Measurements from ENCODE around the gene TTC9C. TPM values are rescaled to one million over a fixed set of nuclear protein-coding genes. Genes with fewer than 3 reads are reported as not detected.
"Not testable (repeated sequence)": the region's sequence is repeated elsewhere in the genome, so short reads cannot be mapped to it uniquely, and the experiment has no call there.

Gene TTC9C
- total RNA-seq, 1 donor from 2014 or later = 13.5 TPM

- ATAC-seq = no peak
Measured at GRCh38 chr11:62752177-62752785, 24.0 kb downstream of the TTC9C start.

DNA sequence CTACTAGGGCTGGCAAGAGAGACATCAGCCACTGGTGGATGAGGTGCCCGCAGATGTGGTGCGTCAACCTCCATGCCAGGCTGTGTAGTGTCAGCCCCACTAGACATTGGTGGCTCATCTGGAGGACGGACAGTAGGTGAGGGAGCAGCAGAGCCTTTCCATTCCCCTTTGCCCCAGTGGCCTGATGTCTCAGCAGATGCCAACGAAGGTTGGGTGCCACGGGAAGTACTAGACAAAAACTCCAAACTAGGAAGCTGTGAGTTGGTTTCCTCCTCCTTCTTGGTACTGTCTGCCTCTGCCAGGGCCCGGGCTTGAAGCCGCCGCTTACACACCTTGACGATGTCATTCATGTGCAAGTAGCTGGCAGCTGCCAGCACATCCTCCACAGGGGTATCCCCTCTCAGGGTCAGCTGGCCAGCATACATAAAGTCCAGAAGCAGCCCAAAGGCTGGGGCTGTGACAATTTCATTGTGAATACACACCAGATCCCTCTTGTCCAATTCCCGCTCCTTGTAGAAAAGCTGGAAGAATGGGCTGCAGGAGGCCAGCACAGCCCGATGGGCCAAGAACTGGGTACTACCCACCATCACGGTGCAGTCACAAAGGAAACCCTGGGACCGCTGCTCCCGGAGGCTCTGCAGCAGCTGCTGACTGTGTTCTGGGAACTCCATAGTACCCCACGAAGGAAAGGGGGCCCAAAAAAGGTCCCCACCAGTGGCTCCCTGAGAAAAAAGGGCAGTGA lies 24.9 kb downstream of the TTC9C start:
- peak; percentile 1 for ATAC-seq

DNA sequence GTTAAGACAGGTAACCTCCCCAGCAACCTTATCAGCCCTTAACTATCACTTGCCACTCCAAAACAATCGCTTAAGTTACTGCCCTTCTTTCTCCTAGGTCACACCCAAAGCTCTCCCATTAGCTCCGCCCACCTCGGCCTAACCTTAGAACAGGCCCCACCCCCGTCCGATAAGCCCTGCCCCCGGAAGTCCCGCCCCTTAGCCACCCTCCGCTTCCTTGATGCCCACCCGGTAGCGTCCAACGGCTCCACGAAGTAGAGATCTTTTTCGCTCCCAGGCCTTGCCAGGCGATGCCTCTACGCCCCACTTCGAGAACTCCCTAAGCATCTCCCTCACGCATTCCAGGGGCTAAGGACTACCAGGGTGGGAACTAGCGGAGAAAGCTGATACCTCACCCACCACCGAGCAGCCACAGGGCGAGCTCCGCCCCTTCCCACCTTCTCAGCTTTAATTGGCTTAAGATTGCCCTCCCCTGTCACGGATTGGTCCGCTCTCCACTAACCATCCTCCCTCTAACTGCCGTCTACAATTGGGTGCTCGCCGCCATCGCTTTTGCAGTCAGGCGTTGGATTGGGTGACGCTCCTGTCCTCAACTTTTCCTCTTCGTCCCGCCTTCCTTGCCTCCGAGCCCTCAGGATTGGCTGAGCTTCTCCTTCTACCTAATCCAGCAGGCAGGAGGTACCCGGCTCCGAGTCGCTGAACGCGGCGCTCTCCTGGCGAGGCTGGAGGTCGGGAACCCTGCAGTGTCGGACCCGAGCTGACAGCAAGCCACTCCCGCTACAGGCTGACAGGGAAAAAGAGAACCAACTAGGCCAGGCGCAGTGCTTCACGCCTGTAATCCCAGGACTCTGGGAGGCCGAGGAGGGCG lies 25.7 kb downstream of the TTC9C start, which contains the start of gene ZBTB3:
TSS of gene ZBTB3 (minus strand) at position 425 of the 868 bp plus-strand sequence. CDS start 496 bp downstream, outside the sequence.
- ATAC-seq = peak; percentile 98

- no peak for ATAC-seq
Measured at GRCh38 chr11:62755086-62755615, 26.9 kb downstream of the TTC9C start.

GRCh38 chr11:62757846-62758788 lies 29.8 kb downstream of the TTC9C start:
- no peak for ATAC-seq

GRCh38 chr11:62760867-62761227 lies 32.6 kb downstream of the TTC9C start:
- ATAC-seq = not testable (repeated sequence)

DNA sequence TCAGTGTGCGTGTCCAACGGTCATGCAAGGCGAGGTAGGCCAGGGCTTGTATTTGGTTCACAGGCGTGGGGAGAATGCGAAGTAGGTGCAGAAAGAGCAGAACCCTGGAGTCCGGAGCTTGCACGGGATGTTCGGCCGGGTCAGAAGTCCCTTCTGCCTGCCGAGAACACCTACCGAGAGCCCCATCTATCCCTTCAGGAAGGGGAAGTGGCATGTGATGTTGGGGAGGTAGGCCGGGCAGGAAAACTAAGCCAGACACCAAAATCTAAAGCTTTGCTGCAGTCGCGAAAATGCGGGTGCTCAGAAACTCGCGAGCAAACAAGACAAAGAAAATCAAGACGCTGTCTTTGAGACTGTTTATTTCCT lies 42.5 kb downstream of the TTC9C start:
- ATAC-seq = peak; percentile 5

DNA sequence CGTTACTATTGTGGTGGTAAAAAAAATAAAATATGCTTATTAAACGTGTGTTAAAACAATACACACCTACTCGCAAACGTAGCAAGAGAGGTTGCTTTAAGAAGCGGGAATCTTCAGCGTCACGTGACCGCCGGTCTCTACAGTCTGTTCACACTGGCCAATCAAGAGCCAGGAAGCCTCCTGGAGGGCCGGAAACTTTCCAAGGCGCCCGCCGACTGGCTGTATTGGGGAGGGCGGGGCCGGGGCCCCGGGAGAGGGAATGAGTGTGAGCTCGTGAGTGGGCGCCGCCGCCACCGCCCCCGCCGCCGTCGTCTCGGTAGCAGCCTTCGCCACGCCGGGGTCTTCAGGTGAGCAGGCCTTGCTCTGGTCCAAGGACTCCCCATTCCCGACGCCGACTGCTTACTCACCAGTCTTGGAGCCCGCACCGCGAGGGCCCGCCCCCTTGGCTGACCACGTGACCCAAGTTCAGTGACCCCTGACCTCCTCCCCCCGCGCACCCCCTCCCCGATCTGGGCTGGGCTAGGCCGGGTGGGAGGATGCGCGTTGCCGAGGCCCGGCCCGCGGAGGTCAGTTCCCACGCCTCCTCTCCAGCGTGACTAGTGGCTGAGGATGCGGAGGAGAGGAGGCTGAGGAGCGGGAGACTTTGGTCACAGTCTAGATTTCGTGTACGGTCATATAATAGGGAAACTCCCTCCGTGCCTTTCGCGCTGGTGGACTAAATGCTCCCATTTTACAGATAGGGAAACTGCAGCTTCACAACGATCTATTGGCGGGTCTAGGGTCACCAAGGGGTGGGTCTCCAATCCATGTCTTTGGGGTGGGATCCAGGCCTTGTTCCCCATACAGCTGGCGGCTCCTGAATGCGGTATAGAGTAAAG lies 43.1 kb downstream of the TTC9C start, which contains the start of gene TAF6L:
TSS of gene TAF6L (plus strand) at position 253 of the 878 bp plus-strand sequence. CDS start 4,388 bp downstream, outside the sequence.
- ATAC-seq = peak; percentile 96

DNA sequence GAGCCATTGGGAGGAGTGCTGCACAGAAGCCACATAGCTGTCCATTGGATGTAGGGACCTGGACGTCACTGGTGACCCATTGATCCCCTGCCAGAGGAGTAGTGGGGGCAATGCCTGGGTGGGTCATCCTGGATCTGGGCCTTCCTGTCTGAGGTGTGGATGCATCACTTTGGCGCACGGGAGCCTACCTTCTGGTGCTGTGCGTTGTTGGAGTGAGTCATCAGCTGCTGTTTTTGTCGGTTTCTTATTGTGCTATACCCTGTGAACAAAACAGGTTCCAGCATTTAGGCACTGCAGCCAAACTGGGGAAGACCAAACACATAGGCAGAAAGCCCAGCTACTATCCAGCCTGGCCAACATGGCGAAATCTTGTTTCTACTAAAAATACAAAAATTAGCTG lies 46.1 kb downstream of the TTC9C start:
- ATAC-seq = peak; percentile 55

DNA sequence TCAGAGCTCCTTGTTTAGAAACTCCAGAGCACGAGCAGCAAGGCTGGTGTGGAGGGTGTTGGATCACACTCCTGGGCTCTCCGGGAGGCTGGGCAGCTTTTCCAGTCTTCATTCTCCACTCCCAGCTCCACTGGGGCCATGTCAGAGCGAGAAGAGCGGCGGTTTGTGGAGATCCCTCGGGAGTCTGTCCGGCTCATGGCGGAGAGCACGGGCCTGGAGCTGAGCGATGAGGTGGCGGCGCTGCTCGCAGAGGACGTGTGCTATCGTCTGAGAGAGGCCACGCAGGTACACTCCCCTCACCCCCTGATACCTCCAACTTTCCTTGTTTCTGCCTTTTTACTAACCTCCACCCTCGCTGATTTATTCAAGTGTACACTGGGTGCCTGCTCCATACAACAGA lies 47.4 kb downstream of the TTC9C start:
- no peak for ATAC-seq

GRCh38 chr11:62777389-62777788 lies 49.1 kb downstream of the TTC9C start:
- peak; percentile 12 for ATAC-seq

- ATAC-seq = no peak
Measured at GRCh38 chr11:62778441-62778840, 50.2 kb downstream of the TTC9C start.

DNA sequence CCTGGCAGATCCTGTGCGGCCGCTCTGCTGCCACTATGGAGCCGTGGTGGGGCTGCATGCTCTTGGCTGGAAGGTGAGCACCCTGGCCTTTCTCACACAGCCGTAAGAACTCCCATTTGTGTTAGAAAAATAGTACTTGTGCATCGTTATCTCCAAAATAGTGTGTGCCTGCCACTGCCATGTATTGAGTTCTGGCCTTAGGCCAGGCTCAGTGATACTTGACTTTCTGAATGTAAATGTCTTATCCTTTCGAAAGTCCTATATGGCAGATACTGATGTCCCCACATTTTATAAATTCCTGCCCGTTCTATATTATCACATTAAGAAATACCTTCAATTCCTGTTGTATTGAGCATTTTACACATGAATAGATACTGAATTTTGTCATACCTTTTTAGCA lies 54.5 kb downstream of the TTC9C start:
- ATAC-seq = no peak

- peak; percentile 70 for ATAC-seq
Measured at GRCh38 chr11:62786318-62787004, 58.2 kb downstream of the TTC9C start.

DNA sequence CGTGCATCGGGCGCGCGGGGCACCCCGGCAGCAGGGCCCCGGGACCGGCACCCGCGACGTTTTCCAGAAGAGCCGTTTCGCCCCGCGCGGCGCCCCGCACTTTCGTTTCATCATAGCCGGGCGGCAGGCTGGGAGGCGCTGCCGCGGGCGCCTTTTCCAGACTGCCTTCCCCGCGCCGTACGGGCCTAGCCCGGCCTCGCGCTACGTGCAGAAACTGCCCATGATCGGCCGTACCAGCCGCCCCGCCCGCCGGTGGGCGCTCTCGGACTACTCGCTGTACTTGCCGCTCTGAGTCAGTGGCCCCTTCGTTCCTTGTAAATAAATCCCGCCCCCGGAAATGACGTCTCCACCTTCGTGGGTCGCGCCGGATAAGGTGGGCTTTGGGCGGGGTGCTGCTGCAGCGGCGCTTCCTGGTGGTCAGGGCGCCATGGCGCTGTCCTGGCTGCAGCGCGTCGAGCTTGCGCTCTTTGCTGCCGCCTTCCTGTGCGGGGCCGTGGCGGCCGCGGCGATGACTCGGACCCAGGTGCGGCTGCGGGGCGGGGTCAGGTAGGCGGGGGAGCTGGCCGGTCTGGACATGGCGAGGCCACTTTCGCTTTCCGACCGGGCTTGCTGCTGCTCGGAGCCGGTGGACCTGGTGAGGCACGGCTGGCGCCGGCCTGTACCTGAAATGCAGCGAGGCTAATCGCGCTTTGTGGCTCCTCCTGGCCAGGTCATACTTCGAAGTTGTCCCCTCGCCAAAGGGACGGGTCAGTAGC lies 58.9 kb downstream of the TTC9C start, which contains the start of gene TMEM179B:
TSS of gene TMEM179B (plus strand) at position 398 of the 755 bp plus-strand sequence. CDS start at position 428, 30 bp downstream.
- peak; percentile 85 for ATAC-seq

All from esophagus mucosa (tissue), 1 donor.